GM19452 (cell line): ENCODE measurements around the gene STK24.
A peak's percentile ranks its signal among the peaks of the same experiment; 100 is the strongest.

Source experiments
- ATAC-seq: cut with Tn5 transposase; IDR thresholded peaks from one replicate; pipeline ENCODE4 v1.9.1; 2021; ENCODE audit not compliant: unreplicated experiment

The STK24 gene

DNA sequence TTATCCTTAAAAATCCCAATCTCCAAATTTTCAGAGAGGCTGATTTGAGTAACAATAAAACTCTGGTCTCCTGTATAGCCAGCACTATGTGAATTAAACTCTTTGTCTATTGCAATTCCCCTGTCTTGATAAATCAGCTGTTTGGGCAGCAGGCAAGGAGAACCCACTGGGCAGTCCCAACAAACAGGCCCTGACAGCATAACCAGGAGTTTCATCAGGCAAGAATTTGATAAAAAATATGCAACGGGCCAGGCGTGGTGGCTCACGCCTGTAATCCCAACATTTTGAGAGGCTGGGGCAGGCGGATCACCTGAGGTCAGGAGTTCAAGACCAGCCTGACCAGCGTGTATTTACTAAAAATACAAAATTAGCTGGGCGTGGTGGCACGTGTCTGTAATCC, 42.1 kb downstream of the STK24 start:
- no peak for ATAC-seq

DNA sequence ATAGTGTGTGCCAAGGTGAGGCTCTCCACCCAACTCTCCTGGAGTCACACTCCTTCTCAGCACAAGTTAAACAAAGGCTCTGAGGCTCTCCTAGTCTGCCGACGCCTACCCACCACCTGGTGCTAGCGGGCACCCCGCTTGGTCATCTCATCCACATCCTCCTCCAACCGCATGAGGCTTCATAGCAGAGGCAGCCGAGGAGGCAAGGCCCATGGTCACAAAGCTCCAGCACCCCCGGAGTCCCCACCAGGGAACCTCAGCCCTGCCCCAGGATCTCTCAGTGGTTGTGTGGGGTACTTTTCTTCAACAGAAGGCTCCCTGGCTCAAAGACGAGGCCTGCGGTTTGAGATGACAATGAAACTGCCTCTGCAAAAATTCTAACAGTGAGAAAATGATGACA, 43.0 kb downstream of the STK24 start:
- no peak for ATAC-seq

DNA sequence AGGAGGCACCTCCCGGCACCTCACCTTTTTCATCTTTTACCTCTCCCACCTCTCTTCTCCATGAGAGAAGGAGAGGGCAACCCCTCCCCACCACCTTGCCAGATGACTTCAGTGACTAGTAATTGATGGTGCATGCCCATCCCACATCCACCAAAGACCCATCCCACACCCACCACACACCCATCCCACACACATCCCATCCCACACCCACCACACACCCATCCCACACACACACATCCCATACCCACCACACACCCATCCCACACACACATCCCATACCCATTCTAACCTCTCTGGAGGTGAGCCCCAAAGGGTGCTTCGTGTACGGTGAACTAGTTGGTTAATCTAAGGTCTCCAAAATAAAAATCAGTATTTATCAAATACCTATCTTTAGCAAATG, 44.7 kb downstream of the STK24 start:
- ATAC-seq: no peak

DNA sequence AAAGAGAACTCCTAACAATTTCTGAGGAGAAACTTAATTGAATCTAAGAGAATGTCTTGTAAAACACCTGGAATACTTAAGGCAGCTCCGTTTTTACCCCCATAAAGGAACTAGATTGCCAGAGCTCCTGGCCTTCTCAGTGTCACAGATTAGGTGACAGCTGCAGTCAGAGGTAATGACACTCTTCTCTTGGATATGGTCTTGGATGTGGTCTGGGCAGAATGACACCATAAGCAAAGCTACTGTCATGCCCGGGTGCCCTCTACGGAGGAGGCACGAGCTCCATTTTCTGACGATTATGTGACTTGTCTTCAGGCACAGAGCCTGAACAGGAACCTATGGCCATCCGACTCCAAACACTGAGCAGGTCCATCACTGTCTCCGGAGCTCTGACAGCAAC, 46.7 kb downstream of the STK24 start:
- ATAC-seq: no peak

DNA sequence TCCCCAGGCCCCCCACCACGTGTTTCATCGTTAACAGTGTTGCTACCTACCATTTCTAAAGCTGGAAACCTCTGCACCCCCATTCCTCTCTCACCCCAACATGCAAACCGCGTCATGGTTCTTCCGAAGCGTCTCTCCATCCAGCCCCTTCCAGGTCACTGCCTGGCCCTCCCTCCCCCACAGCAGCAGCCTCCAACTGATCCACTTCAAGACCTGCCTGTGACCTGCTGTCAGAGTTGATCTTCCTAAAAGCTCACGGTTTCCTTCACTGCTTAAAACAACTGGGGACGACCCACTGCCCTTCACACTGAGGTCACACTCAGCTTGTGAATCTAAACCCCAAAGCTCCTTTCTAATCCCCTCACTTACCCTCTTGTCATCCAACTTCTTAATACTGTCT, 47.7 kb downstream of the STK24 start:
- ATAC-seq: no peak

DNA sequence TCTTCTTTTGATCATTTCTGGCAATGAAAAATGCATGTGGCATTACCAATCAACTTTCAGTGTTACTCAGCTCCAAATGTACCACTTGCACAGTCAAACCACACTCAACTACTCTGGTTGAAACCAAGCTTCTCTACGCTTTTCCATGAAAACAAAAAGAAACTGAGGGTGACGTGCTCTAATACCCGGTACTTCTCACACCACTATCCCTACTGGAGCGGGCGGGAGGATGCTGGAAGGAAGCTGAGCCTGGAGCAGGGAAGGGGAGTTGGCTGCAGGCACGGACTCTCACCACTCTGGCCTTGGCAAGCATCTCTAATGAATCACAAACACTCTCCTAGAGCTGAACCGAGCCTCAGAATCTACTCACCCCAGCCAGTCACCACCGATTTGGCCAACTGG, 48.2 kb downstream of the STK24 start:
- ATAC-seq: no peak

DNA sequence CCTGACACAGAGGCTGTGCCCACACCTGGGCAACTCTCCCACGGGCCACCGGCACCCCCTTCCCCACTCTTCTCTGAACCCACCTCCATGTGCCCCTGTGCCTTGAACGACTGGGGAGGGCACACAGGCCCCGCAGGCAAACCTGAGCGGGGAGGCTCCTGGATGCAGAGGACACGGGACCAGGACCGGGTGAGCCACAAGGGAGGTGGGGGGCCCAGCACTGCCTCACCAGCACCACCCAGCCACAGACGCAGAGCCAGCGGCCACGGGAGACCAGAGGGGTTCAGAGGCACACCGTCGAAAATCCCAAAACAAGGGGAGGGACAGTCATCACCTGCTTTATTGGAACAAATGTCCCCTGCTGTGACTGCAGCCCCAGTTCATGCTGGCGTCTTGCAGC, 49.4 kb downstream of the STK24 start:
- no peak for ATAC-seq

DNA sequence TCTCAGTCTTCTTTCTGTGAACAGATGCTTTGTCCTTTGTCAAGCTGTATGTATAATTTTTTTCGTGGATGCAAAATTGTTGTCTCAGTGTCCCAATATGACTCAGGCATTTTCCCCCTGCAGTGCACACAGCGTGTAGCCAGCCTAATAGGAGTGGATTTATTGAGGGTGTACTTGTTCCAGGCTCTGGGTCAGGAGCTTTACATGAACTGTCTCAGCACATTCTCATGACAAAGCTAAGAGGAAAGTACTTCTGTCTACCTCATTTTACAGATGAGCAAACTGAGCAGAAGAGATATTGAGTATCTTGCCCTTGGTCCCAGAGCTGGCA, 50.8 kb downstream of the STK24 start:
- ATAC-seq: no peak

DNA sequence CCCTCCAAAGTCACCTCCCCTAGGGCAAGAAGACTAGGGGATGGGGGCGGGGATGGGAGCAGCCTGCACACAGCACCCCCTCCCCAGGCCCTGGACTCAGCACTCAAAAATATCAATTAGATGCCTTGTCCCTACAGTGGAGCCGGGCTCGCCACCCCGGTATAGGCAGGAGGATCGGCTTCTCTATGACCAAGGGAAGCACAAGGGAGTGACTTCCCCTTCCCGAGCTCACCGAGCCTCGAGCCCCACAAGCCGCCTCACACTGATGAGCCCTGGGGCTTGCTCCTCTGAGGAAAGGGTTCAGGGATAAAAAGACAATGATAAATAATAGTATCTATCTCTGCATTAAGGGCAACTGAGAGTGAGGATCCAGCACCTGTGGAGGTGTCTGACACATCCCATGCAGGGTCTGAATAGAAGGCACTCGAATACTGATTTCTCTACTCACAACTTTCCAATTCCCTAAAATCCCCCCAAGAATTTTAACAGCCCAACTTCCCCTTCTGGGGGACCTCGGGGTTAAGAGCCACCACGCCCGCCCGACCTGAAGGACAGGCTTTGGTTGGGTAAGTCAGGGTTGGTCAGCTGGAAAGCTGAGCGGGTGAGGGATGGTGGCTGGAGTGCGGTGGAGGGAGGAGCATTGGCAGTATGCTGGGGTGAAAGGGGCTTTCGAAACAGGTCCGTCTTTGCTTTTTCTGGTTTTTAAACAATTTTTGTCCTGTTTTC, 51.3 kb downstream of the STK24 start:
- no peak for ATAC-seq

DNA sequence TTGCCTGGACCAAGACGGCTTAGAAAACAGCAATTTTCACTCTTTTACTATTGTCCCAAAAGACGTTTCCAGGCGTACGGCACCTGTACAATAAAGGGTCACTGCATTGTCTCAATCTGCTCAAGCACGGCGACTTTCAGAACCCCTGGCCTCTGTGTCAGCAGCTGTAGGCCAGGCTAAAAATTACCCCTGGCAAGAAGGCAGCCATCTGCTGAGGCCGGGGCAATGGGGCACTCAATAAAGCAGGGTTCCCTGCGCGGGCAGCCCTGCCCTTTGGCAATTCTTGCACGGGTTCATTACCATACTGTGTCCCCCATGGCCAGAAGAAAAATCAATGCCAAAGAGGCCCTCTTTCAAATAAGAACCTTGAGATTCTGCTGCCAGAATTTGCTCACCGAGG, 52.1 kb downstream of the STK24 start:
- no peak for ATAC-seq

DNA sequence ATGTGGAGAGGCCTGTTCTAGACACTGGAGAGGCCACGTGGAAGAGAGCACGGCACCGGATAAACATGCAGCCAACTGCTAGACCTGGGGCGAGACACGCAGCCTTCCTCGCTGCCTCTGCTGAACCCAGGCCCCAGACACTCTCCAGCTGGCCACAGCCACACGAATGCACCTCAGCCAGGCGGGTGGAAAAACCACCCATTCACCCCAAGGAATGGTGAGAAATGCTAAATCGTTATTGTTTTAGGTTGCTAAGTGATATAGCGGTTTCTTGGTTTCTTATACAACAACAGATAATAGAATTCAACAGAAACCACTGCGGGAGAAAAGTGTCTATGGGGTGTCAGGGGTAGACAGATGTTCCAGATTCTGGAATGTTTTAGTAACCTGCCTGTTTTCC, 52.5 kb downstream of the STK24 start:
- no peak for ATAC-seq

DNA sequence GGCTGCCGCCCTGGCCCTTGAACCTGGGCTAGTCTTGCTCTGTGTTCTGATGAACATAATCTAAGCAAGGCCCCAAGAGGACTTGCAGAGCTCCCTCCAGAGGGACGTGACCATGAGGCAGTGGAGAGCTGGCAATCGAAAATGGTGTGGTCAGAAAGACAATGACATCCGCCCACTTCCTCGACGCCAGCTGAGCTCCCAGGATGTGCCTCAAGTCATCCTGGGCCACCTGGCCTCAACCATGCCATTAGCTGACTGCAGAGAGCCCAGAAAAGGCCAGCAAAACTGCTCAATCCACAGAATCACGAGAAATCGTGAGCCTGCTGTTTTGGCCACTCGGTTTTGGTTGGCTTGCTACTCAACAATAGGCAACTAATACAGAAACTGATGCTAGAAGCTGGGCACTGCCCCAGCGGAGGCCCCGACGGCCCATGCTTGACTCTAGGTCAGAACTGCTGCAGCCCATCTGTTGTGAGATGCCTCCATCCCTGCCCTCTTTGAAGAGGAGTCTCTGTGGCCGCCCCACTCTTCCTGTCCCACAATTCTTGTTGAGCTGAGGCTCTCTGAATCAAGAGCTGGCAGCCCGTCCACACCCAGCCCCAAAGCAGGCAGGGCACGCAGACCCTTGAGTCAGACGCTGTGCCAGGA, 53.3 kb downstream of the STK24 start:
- peak; percentile 49 for ATAC-seq

DNA sequence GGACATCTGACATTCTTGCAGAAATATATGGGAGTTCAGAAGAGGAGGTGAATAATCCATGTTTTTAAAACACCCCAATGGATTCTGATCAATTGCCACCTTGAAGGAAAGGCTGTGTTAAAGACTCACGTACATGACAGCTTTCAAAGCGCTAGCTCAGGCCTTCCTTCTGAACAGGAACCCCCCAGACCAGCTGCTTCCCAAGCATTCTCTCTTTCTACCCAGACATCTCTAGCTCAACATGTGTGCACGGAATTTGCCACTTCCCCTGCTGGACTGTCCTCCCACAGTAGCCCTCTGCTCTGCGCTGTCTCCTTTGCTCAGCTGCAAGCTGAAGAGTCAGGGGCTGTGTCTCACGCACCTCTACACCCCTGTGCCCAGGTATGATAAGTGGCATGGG, 54.5 kb downstream of the STK24 start:
- no peak for ATAC-seq

DNA sequence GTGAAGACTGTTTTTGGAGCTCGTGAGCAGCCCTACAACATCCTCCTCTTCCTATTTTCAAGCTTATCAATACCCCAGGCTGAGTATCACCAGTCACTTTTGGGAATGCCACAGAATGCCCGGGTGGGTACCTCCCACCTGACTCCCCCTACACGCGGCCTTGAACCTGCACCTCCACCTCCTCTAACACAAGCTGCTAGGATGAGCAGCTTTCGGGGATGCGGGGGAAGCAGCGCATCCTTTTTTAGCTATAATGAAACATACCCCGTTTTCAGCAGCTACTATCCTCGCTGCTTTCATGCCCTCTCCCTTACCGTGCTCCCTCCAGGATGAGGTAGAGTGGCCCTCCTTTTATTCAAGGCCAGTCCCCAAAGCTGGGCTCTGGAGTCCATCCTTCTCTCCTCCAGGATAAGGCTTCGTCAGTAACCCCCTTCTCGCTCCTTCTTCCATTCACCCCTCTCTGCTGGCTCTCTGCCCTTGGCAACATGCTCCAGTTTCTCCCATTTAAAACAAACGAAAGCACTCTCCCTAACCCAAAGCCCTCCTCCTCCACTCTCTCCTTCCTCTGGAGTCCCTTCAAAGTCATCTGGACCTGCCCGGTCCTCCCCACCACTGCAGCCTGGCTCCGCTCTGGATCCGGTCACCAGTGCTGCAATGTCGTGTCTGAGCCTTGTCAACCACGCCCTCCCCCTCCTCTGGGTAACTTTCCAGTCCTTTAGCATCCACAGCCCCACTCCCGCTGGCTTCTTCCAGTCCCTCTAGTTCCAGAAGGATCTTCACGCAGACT, 55.3 kb downstream of the STK24 start:
- no peak for ATAC-seq

DNA sequence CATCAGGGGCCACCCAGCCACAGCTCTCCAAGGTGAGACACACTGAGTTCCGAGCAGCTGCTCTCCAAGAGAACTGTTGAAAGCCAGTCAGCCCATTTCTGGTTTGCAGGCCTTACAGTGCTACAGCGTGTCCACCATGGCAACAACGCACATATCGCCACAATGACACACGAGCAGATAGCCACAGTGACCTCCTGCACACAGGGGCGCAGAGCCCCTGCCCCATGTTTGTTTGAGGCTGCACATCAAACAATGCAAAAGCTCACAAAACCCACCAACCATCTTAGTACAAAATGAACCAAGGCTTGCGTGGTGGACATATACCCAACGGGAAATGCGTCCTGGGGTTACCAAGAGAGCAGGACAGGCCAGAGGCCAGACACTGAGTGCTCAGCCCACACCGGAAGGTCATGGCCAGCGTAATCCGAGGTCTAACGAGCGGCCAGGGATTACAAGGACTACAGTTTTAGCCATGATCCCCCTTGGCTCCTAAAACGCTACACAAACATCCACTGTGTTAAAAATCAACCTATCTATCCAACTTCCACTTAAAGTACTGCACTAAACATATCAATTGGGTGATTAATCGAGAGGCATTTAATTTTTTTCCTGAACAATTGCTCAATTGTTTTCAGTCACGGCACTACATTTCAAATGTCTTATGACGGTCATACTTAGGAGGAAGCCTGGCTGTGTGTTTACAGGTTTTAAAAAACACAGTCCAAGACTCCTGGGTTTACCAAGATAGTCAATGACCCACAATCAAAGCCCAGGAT, 56.0 kb downstream of the STK24 start:
- ATAC-seq: no peak

DNA sequence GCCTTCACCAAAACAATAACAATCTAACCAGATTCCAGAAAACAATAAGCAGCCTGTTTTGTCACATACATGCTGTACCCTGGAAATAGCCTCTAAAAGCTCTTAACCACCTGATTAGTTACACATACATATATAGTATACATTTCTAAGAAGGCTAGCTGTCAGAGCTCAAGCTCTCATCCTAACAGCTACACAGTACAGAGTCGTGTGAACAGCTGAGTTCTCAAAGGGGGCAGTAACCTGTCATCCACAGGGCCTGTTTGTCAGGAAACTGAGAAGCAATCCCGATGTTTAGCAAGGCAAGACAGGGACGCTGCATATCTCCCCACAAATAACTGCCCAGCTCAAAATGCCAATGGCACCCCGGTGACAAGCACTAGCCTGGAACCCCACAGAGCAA, 56.9 kb downstream of the STK24 start:
- no peak for ATAC-seq

DNA sequence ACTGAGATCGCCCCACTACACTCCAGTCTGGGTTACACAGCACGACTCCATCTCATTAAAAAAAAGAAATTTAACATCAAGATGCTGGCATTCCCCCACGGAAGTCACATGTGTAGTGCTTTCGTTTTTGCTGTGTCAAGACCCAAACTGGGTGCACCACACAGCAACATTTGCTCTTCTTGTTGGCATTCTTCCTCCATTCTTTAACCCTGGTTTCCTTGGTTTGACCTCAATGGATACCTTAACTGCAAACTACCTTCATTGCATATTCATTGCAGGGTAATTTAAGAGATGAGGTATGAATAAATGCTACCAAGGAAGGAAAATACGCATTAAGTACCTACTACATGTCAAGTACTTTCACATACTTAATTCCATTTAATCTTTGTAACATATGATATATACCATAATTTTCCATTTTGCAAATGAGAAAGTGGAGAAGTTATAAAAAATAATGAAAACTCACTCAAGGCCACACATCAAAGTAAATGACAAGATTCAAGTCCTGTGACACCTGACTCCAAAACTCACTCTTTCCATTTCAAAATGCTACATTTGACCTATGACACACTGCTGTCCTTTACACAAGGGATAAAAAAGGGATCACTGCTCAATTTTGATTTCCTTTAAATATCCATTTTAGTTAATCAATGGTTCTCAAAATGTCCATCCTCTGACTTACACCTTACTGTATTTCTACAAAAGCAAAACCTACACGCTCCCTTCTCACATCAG, 59.2 kb downstream of the STK24 start:
- no peak for ATAC-seq

DNA sequence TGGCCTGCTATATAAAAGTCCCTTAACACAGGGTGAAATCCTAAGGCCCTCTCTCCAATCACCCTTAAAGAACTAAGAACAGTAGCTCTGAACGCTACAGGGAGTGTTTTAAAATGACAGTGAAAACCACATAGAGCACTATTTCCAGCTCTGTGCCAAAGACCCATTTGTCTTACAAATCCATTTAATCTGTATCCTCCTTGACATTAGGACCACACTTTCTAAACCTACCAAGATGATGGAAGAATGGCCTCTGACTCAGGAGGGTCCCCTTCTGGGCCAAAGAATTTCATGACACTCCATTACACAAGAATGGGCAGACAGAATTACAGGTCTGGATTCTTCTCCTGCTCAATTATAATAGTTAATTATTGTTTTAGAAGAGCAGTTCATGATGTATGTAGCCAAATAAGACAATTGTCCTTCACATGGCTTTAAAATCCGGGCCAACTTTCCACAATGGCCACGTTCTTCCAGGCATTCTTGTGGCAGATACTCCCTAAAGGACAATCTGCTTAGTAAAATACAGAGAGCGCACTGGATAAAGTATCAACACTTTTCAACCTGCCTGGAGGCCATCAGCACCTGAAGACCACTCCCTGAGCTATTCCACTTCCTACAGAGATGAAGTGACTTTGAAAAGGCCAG, 61.0 kb downstream of the STK24 start:
- ATAC-seq: no peak

DNA sequence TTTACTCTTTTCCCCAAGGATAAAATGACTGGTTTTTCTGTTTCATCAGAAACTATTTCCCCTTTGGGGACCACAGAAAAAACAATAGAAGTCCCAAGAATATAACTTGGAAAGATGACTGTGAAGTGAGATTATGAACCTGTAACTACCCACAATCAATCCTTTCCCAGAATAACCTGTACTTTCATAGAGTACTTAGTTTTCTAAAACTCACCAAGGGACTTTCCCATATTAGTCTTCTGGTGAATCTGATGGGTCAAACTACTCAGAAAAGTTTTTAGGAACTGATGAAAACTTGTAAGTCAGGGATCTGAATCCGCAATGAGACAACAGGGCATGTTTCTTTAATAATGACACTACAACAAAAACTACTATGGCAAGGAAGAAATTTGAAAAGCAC, 62.6 kb downstream of the STK24 start:
- no peak for ATAC-seq

DNA sequence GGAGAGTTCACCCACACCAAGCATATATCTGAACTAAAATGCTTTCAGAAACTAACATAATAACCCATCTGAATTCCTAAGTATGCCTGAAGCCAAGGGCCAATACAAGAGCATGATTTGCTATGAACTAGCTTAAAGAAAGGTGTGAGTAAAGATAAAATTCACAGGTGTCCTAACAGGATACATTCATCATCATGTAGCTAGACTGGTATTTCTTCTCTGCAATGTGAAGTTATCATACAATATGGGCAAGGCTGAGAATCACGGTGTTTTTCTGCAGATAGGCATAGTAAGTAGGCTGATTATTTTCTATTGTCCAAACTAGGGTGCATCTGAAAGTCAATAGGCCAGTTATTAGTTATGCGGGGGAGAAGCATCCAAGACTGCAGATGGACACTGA, 63.1 kb downstream of the STK24 start:
- no peak for ATAC-seq
